CD4-positive, alpha-beta T cell treated with Interleukin-10 for 1 hour (primary cell): ENCODE results near the gene MYH16.
"Not testable (repeated sequence)": the region's sequence is repeated elsewhere in the genome, so short reads cannot be mapped to it uniquely, and the experiment has no call there.

Experiments
- DNase-seq: peaks from one replicate; pipeline ENCODE4 v3.0.0-alpha.2; 2020

Gene MYH16

GRCh38 chr7:99358521-99358920 lies 85.9 kb downstream of the MYH16 start:
- DNase-seq, result not testable (repeated sequence)

DNA sequence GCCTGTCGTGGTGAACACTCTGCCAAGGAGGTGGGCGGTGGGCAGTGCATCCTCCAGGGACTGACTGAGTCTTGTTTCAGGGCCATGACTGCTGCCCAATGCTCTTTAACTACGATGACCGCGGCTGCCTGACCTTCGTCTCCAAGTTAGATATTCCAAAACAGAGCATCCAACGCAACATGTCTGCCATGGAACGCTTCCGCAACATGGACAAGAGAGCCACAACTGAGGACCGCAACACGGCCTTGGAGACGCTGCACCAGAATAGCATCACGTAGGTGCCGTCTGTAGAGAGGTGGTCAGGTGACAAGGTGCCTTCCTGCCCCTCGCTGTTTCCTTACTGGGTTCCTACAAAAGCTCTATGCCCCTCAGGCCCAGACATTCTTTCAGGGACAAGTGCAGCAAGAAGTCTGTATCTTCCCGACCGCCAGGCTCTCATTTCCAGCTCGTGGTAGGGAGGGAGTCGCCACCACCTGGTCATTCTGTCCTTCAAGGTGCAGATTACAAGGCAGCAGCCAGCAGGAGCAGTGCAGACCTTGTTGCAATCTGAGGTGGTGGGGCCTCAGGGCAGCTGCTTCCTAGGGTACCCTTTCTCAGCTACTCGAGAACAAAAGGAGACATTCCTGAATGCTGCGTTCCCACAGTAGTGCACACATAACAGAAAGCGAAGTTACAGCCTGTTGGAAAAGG lies 87.0 kb downstream of the MYH16 start:
- DNase-seq, result no peak
